B cell (primary cell): ENCODE data around the gene LRP2.
"Not testable (repeated sequence)": the region's sequence is repeated elsewhere in the genome, so short reads cannot be mapped to it uniquely, and the experiment has no call there.

ENCODE experiments used
- CTCF ChIP-seq: fragments of 200-600 bp; IDR thresholded peaks from one replicate; pipeline ENCODE4 v1.8.0; 2022; ENCODE audit warnings: antibody characterized with exemption, mild to moderate bottlenecking
- EZH2 ChIP-seq: IDR thresholded peaks from 2 replicates; pipeline ENCODE4 v1.6.1; 2012; ENCODE audit warnings: borderline replicate concordance, low read depth, mild to moderate bottlenecking, moderate library complexity, low read length; ENCODE audit not compliant: insufficient read depth, poor library complexity, severe bottlenecking

GRCh38 chr2:169136428-169136827, 225.9 kb downstream of the LRP2 start:
- TF ChIP-seq CTCF, EZH2: not testable (repeated sequence)
